Epithelial cell of esophagus (primary cell): ENCODE results near the gene MTERF4.
A peak's percentile ranks its signal among the peaks of the same experiment; 100 is the strongest.

ENCODE experiments used
- DNase-seq: peaks from one replicate; pipeline ENCODE4 v3.0.0; 2010; ENCODE audit warnings: low read depth
- H3K4me3 ChIP-seq: 2 replicates; pipeline ENCODE4 v1.5.1; 2011; ENCODE audit warnings: mild to moderate bottlenecking, low read length, control low read depth
- TF ChIP-seq, protein P1 (sequence below): IDR thresholded peaks from 2 replicates; pipeline ENCODE4 v1.5.1; 2011; ENCODE audit warnings: low read depth, mild to moderate bottlenecking, low read length, control low read depth, inconsistent platforms; ENCODE audit not compliant: insufficient read depth; ENCODE audit errors: missing control alignments

The MTERF4 gene

DNA sequence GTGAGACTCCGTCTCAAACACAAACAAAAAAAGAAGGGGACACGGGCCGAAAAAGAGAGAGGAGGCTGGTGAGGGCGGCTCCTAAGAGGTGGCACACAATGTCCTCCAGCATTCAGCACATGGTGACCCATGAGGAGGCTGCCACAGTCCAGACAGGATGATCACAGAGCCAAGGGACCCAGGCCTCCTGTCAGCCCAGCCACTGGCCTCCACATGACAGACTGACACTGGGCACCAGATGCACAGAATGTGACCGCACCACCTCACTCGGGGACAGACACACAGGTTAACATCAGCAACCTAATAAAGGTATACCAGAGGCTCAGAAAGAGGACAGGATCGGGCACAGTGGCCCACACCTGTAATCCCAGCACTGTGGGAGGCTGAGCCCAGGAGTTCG is 26.2 kb upstream of the MTERF4 start:
- no peak overlapping the region for H3K4me3 ChIP-seq
- TF ChIP-seq, protein P1, sequence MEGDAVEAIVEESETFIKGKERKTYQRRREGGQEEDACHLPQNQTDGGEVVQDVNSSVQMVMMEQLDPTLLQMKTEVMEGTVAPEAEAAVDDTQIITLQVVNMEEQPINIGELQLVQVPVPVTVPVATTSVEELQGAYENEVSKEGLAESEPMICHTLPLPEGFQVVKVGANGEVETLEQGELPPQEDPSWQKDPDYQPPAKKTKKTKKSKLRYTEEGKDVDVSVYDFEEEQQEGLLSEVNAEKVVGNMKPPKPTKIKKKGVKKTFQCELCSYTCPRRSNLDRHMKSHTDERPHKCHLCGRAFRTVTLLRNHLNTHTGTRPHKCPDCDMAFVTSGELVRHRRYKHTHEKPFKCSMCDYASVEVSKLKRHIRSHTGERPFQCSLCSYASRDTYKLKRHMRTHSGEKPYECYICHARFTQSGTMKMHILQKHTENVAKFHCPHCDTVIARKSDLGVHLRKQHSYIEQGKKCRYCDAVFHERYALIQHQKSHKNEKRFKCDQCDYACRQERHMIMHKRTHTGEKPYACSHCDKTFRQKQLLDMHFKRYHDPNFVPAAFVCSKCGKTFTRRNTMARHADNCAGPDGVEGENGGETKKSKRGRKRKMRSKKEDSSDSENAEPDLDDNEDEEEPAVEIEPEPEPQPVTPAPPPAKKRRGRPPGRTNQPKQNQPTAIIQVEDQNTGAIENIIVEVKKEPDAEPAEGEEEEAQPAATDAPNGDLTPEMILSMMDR: no peak
- DNase-seq: no peak

DNA sequence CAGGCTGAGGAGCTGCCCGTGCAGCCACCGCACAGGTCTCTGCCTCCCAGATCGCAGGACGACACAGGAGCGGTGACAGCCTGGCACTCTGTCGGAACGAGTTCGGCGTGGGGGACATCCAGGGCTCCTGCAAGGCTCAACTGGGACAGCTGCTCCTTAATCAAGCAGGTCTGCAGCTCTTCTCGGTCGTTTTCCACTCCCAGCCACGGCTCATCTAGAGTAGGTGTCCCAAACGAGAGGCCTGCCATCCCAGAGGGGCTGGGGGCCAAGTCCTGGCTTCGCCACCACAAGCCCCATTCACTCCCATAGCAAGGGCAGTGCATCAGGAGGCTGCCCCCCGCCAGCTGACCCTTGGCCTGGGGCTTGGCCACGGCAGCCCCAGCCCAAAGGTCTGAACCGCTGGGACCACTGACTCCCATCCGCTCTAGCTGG is 24.7 kb upstream of the MTERF4 start:
- no peak for DNase-seq
- TF ChIP-seq, protein P1: no peak
- H3K4me3 ChIP-seq: no peak overlapping the region

GRCh38 chr2:241126201-241126611 is 24.1 kb upstream of the MTERF4 start:
- DNase-seq: no peak
- TF ChIP-seq, protein P1: no peak

DNA sequence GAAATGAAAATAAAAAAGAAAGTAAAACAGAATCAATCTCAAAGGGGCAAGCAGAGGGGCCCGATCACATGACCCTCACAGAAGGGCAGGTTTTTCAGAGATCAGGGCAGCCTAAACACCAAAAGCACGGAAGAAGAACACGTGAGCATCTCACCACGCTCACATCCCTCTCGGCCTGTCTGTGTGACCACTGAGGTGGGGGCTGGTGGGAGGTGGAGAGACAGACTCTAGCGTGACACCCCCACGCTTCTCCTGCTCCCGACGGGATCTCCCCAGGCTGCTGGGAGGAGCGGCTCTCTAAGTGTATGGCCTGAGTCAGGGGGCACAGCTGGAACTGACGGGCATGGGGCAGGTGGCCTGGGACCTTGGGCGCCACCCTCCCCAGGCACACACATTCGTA is 23.5 kb upstream of the MTERF4 start:
- no peak overlapping the region for H3K4me3 ChIP-seq
- no peak for DNase-seq

More at GRCh38 chr2:241126201-241126611, 24.1 kb upstream of the MTERF4 start:
- H3K4me3 ChIP-seq: no peak overlapping the region

DNA sequence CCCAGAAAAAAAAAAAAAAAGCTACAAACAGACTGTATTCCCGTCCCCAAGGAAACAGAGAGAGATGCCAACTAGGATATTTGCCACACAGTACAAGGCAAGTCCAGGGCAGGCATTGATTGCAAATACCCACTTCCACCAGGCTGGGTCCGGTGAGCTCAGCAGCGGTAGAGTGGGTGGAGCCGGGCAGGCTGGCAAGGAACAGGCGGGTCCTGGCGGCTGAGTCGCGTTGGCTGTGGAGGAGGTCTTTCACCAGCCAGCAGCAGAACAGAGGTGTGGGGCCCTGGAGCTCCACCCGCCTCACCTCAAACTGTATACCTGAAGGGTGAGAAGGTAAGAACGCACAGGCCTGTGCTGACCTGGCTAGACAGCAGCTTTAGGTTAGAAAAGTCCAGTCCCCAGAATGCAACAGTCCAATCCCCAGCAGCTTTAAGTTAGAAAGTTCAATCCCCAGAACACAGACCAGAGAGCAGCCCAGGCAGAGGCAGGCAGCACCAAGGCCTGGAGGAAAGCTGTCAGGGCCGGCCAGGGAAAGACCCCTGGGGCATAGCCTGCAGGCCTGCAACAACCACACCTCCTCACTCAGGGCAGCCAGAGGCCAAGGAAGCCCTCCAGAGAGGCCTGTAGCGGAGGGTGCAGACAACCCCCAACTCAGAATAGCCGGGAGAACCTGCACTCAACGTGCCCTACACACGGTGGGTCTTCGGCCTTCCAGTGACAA is 21.9 kb upstream of the MTERF4 start:
- H3K4me3 ChIP-seq: no peak overlapping the region
- DNase-seq: peak; percentile 70
- TF ChIP-seq, protein P1: no peak

More for the DNA sequence above, 23.5 kb upstream of the MTERF4 start:
- TF ChIP-seq, protein P1: no peak

DNA sequence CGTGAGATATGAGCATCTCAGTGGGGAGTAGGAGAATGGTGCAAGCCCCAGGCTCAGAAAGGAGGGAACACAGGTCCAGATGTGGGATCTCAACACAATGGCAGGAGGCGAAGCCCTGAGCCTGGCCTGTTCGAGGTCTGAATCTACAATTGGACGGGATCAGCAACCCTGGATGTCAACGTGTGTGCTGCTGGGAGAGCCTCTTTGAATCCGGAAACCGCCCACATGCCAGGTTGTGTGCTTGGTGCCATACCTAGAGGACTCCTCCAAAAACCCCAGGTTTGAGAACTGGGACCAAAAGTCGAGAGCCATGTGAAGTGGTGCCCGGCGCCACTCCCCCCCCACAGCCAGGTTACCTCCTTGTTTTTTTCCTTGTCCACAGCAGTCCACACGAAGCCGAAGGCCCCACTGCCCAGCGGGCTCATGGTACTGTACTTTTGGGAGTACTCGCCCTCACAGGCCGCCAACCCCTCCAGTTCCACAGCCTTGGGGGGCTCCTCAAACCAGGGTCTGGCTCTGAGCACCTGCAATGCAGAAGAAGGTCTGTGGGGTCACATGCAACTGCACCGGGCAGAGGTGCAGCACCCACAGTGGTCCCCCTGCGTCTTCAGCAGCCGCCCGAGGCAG is 20.4 kb upstream of the MTERF4 start:
- TF ChIP-seq, protein P1: no peak
- no peak overlapping the region for H3K4me3 ChIP-seq
- no peak for DNase-seq
